ENCODE results near the gene PLA2G15. TPM values are rescaled to one million over a fixed set of nuclear protein-coding genes. Genes with fewer than 3 reads are reported as not detected.

Gene PLA2G15
- total RNA-seq, 1 donor from 2014 or later = 35.5 TPM

DNA sequence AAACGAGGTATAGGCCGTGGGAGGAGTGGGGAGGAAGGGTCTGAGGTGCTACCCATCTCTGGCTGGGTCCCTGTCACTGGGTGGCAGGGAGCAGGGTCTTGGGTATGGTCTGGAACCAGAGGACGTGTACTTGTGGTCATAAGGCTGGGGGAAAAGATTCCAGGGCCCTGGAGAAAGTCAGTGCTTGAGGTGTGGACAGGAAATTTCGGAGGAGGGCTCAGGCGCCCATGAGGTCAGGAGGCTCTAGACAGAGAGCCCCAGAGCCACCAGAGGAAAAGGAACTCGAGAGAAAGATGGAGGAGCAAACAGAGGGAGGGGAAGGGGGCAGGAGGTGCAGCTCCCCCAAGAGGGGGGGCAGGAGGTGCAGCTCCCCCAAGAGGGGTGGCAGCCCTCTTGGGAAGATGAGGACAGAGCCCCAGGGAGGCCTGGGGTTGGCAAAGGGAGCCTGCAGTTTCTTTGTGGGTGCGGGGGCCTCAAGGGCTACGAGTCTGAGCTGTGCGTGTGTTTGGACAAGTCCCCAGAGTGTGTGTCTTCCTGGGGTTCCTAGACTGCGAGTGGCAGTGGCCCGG lies 18.5 kb downstream of the PLA2G15 start:
- Histone ChIP-seq H3K9me3 (replicated peaks) (no peaks in the 10 kb centered on the region), H3K4me3 (peak overlapping the region; percentile 80), H3K27ac (replicated peaks) (peak overlapping the region; percentile 99), H3K4me1 (peaks cover 85% of the 10 kb centered on the region), H3K36me3 (peaks cover 33% of the 10 kb centered on the region), H3K27me3 (ENCODE audit: low read depth) (no peaks in the 10 kb centered on the region)
- intact Hi-C loops (cut with micrococcal nuclease) = loop anchor here (5.0 kb wide), 1 partner anchor 64 kb away; no protein-coding TSS in a partner anchor
- DNase-seq = no peak
- TF ChIP-seq, protein P1, sequence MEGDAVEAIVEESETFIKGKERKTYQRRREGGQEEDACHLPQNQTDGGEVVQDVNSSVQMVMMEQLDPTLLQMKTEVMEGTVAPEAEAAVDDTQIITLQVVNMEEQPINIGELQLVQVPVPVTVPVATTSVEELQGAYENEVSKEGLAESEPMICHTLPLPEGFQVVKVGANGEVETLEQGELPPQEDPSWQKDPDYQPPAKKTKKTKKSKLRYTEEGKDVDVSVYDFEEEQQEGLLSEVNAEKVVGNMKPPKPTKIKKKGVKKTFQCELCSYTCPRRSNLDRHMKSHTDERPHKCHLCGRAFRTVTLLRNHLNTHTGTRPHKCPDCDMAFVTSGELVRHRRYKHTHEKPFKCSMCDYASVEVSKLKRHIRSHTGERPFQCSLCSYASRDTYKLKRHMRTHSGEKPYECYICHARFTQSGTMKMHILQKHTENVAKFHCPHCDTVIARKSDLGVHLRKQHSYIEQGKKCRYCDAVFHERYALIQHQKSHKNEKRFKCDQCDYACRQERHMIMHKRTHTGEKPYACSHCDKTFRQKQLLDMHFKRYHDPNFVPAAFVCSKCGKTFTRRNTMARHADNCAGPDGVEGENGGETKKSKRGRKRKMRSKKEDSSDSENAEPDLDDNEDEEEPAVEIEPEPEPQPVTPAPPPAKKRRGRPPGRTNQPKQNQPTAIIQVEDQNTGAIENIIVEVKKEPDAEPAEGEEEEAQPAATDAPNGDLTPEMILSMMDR (IDR thresholded peaks at IDR 0.05; ENCODE audit: borderline replicate concordance) = no peak

DNA sequence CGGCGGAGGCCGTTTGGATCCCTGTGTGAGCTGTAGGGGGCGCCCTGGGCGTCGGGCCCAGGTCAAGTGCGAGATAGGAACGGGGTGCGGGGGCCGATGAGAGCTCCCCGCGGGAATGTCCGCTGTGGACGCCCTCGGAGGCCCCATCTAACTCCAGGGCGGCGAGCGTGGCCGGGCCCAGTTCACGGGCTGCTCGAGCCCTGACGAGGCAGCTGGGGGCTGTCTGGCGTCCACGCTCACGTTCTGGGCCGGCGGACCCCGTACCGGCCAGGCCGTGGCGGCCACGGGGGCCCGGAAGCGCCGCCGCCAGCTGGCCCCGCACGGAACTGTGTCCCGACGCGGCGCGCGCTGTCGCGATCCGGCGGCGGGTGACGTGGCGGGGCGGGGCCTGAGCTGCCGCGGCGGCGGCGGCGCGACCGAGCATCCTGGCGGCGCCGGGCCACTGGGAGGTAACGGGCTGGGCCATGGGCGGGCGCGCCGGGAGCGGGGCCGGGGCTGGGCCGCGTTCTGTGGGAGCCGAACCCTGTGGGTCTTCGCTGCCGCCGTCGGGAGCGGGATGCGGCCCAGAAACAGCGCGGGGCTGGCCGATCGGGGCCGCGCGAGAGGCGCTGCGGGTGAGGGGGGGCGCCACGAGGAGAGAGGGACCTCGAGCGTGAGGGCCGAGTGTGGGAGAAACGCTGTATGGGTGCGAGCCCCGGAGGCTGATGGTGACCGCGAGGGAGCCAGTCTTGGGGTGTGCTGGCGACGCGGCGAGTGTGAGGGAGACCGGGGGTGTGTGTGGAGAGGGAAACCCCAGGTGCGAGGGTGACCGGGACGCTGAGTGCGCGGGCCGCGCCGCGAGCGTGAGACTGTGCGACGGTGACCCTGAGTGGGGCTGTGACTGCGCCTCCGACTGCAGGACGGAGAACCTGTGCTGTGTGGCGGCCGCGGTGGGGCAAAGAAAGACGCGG lies 19.2 kb downstream of the PLA2G15 start, which contains the start of gene SLC7A6:
SLC7A6 (plus strand) TSS at position 399 of the 950 bp plus-strand sequence. CDS start 10,201 bp downstream, outside the sequence.
- Histone ChIP-seq H3K27me3 (ENCODE audit: low read depth) (no peaks in the 10 kb centered on the region), H3K4me3 (peak within 1 kb of the TSS; percentile 80), H3K4me1 (peaks cover 86% of the 10 kb centered on the region), H3K27ac (replicated peaks) (peak within 1 kb of the TSS; percentile 99), H3K9me3 (replicated peaks) (no peaks in the 10 kb centered on the region), H3K36me3 (peaks cover 30% of the 10 kb centered on the region)
- intact Hi-C loops (cut with micrococcal nuclease) = loop anchor here (5.0 kb wide), 1 partner anchor 63 kb away; no protein-coding TSS in a partner anchor
- DNase-seq = peak; percentile 83
- TF ChIP-seq, protein P1 (IDR thresholded peaks at IDR 0.05; ENCODE audit: borderline replicate concordance) = peak; percentile 80

- Histone ChIP-seq H3K4me3 (peak overlapping the region; percentile 80), H3K4me1 (peaks cover 87% of the 10 kb centered on the region), H3K9me3 (replicated peaks) (no peaks in the 10 kb centered on the region), H3K27me3 (ENCODE audit: low read depth) (no peaks in the 10 kb centered on the region), H3K36me3 (peaks cover 21% of the 10 kb centered on the region), H3K27ac (replicated peaks) (peak overlapping the region; percentile 99)
- DNase-seq = peak; percentile 40
- intact Hi-C loops (cut with micrococcal nuclease) = no loop called here
- TF ChIP-seq, protein P1 (IDR thresholded peaks at IDR 0.05; ENCODE audit: borderline replicate concordance) = no peak
These were observed 20.1 kb downstream of the PLA2G15 start for GRCh38 chr16:68265078-68265920.

- intact Hi-C loops (cut with micrococcal nuclease) = no loop called here
- Histone ChIP-seq H3K27me3 (ENCODE audit: low read depth) (no peaks in the 10 kb centered on the region), H3K27ac (replicated peaks) (peak overlapping the region; percentile 99), H3K4me1 (peaks cover 93% of the 10 kb centered on the region), H3K4me3 (peak overlapping the region; percentile 43), H3K36me3 (peaks cover 17% of the 10 kb centered on the region), H3K9me3 (replicated peaks) (no peaks in the 10 kb centered on the region)
- TF ChIP-seq, protein P1 (IDR thresholded peaks at IDR 0.05; ENCODE audit: borderline replicate concordance) = no peak
- DNase-seq = no peak
These were observed 22.6 kb downstream of the PLA2G15 start for GRCh38 chr16:68267612-68268405.
